DMS79 treated with DMSO at 0.1 percent for 48 hours (cell line): ENCODE results near the gene GIMAP8.
"Not testable (repeated sequence)": the region's sequence is repeated elsewhere in the genome, so short reads cannot be mapped to it uniquely, and the experiment has no call there.

Experiments used
- DNase-seq: peaks from one replicate; lab custom pipeline; 2025; lab: John Stamatoyannopoulos, UW

The GIMAP8 gene

GRCh38 chr7:150464962-150465361 is 14.5 kb downstream of the GIMAP8 start:
- DNase-seq = no peak

GRCh38 chr7:150465414-150465813 is 15.0 kb downstream of the GIMAP8 start:
- DNase-seq = no peak

GRCh38 chr7:150466477-150466876 is 16.0 kb downstream of the GIMAP8 start:
- no peak for DNase-seq

GRCh38 chr7:150468241-150468640 is 17.8 kb downstream of the GIMAP8 start:
- no peak for DNase-seq

- no peak for DNase-seq
These were observed 21.5 kb downstream of the GIMAP8 start for GRCh38 chr7:150471886-150472285.

GRCh38 chr7:150473902-150474301 is 23.5 kb downstream of the GIMAP8 start:
- DNase-seq = no peak

GRCh38 chr7:150476285-150476684 is 25.9 kb downstream of the GIMAP8 start:
- no peak for DNase-seq

- no peak for DNase-seq
These were observed 26.6 kb downstream of the GIMAP8 start for GRCh38 chr7:150476819-150477631.

GRCh38 chr7:150479023-150479716 is 28.7 kb downstream of the GIMAP8 start:
- DNase-seq = no peak

- no peak for DNase-seq
These were observed 30.9 kb downstream of the GIMAP8 start for GRCh38 chr7:150481186-150481920.

- DNase-seq = no peak
These were observed 31.5 kb downstream of the GIMAP8 start for GRCh38 chr7:150481922-150482321.

- DNase-seq = not testable (repeated sequence)
These were observed 33.1 kb downstream of the GIMAP8 start for GRCh38 chr7:150483514-150483913.

- DNase-seq = not testable (repeated sequence)
These were observed 33.6 kb downstream of the GIMAP8 start for GRCh38 chr7:150484071-150484470.

- DNase-seq = no peak
These were observed 37.2 kb downstream of the GIMAP8 start for GRCh38 chr7:150487625-150488024.

- no peak for DNase-seq
These were observed 39.4 kb downstream of the GIMAP8 start for GRCh38 chr7:150489782-150490181.

- DNase-seq = not testable (repeated sequence)
These were observed 43.0 kb downstream of the GIMAP8 start for GRCh38 chr7:150493442-150493841.

GRCh38 chr7:150502519-150502918 is 52.1 kb downstream of the GIMAP8 start:
- DNase-seq = no peak

- DNase-seq = no peak
These were observed 52.7 kb downstream of the GIMAP8 start for GRCh38 chr7:150503155-150503554.

GRCh38 chr7:150503581-150503980 is 53.2 kb downstream of the GIMAP8 start:
- DNase-seq = no peak

GRCh38 chr7:150507947-150508602 is 57.6 kb downstream of the GIMAP8 start:
- no peak for DNase-seq

GRCh38 chr7:150511048-150511447 is 60.6 kb downstream of the GIMAP8 start:
- no peak for DNase-seq

GRCh38 chr7:150513758-150514157 is 63.3 kb downstream of the GIMAP8 start:
- no peak for DNase-seq
